PC-3 (cell line): ENCODE measurements around the gene KLHL14.

Experiments used
- CTCF ChIP-seq: fragments of 300-600 bp; sonication (generic); conservative IDR thresholded peaks from 2 replicates; pipeline ENCODE4 v1.5.1; 2017; ENCODE audit warnings: antibody characterized with exemption, low read depth, mild to moderate bottlenecking, low read length
- EZH2phosphoT487 ChIP-seq: fragments of 300-600 bp; sonication (generic); IDR thresholded peaks from 2 replicates; pipeline ENCODE4 v1.6.1; 2018; ENCODE audit warnings: mild to moderate bottlenecking, antibody characterized with exemption, low read length, borderline replicate concordance

GRCh38 chr18:32754508-32755263, 18.1 kb downstream of the KLHL14 start:
- TF ChIP-seq CTCF (no peak), EZH2phosphoT487 (no peak)
